CD8-positive, alpha-beta memory T cell (primary cell): ENCODE results near the gene SDC1. TPM values are rescaled to one million over a fixed set of nuclear protein-coding genes. Genes with fewer than 3 reads are reported as not detected.

Source experiments
- CTCF ChIA-PET: fragments of 350-600 bp; sonication (Branson Sonifier 250); formaldehyde crosslinking; loops from one replicate; lab custom pipeline; 2021; ENCODE audit warnings: antibody characterized with exemption; lab: Charles Lee
- POLR2A ChIA-PET: fragments of 350-600 bp; sonication (Branson Sonifier 250); formaldehyde crosslinking; loops from one replicate; lab custom pipeline; 2021; ENCODE audit warnings: antibody characterized with exemption; lab: Charles Lee
- DNase-seq, 5 donors: peaks; one replicate each; pipeline versions ENCODE4 v3.0.0 to v3.0.0-alpha.2; 2020 to 2022; ENCODE audit warnings: mixed read lengths in 1 of 5
- H3K27ac ChIP-seq: one replicate; pipeline ENCODE4 v1.7.0; 2013; ENCODE audit warnings: low read depth, mild to moderate bottlenecking, low read length, moderate library complexity
- H3K27me3 ChIP-seq: 2 replicates; pipeline ENCODE4 v1.7.0; 2013; ENCODE audit warnings: low read length, mild to moderate bottlenecking; ENCODE audit not compliant: insufficient read depth, poor library complexity, severe bottlenecking
- H3K36me3 ChIP-seq: 2 replicates; pipeline ENCODE4 v1.7.0; 2013; ENCODE audit warnings: mild to moderate bottlenecking, low read length, moderate library complexity; ENCODE audit not compliant: insufficient read depth
- H3K4me1 ChIP-seq: 2 replicates; pipeline ENCODE4 v1.7.0; 2013; ENCODE audit warnings: mild to moderate bottlenecking, low read length, moderate library complexity; ENCODE audit not compliant: insufficient read depth
- H3K4me3 ChIP-seq: 2 replicates; pipeline ENCODE4 v1.7.0; 2013; ENCODE audit warnings: mild to moderate bottlenecking, low read length
- H3K9me3 ChIP-seq: 2 replicates; pipeline ENCODE4 v1.7.0; 2013; ENCODE audit warnings: mild to moderate bottlenecking, low read length
- H3K27ac Mint-ChIP-seq, 8 donors: one replicate each; pipeline ENCODE4 v1.8.0; 2020 to 2021; ENCODE audit warnings: mixed read lengths in 8 of 8, mild to moderate bottlenecking in 6 of 8, inconsistent platforms in 3 of 8, moderate library complexity in 3 of 8
- H3K27me3 Mint-ChIP-seq, 2 donors: one replicate each; pipeline ENCODE4 v1.8.0; 2020 to 2021; ENCODE audit warnings: mixed read lengths in 2 of 2, mild to moderate bottlenecking in 1 of 2, moderate library complexity in 1 of 2
- H3K36me3 Mint-ChIP-seq, 3 donors: one replicate each; pipeline ENCODE4 v1.8.0; 2020 to 2021; ENCODE audit warnings: mixed read lengths in 3 of 3, inconsistent platforms in 1 of 3, mild to moderate bottlenecking in 1 of 3
- H3K4me1 Mint-ChIP-seq, 3 donors: one replicate each; pipeline ENCODE4 v1.8.0; 2020 to 2021; ENCODE audit warnings: mixed read lengths in 3 of 3, inconsistent platforms in 1 of 3, mild to moderate bottlenecking in 1 of 3
- H3K4me3 Mint-ChIP-seq, 7 donors: one replicate each; pipeline ENCODE4 v1.8.0; 2020 to 2021; ENCODE audit warnings: mixed read lengths in 7 of 7, mild to moderate bottlenecking in 6 of 7, moderate library complexity in 4 of 7, inconsistent platforms in 2 of 7
- H3K9me3 Mint-ChIP-seq, 5 donors: one replicate each; pipeline ENCODE4 v1.8.0; 2020 to 2022; ENCODE audit warnings: mixed read lengths in 5 of 5, mild to moderate bottlenecking in 3 of 5, moderate library complexity in 2 of 5, inconsistent platforms in 1 of 5
- polyA plus RNA-seq: library from polyadenylated mRNA; unstranded; fragments of 300-500 nt; fragmentation: Illumina TruSeq; gene quantifications from one replicate; pipeline ENCODE4 v1.2.3, GENCODE V29; 2021
- total RNA-seq, 2 experiments: library from RNA; stranded (reverse); gene quantifications; one replicate each; pipeline ENCODE4 v1.2.3, GENCODE V29; 2021

SDC1 gene
- total and polyA plus RNA-seq, 3 experiments from 2014 or later: 0.13 to 0.27 TPM; not detected in 1

GRCh38 chr2:20220806-20221554, 4.0 kb downstream of the SDC1 start:
- Histone ChIP-seq H3K27ac (no peak overlapping the region), H3K4me1 (no peaks in the 10 kb centered on the region), H3K4me3 (no peak overlapping the region), H3K27me3 (no peaks in the 10 kb centered on the region), H3K9me3 (no peaks in the 10 kb centered on the region), H3K36me3 (no peaks in the 10 kb centered on the region)
- CTCF ChIA-PET: interaction anchor here (0.8 kb wide), 1 partner anchor 169 kb away, joined by 3 read pairs; no protein-coding TSS in a partner anchor
- POLR2A ChIA-PET: no interaction called here
- no peak overlapping the region for H3K4me3 Mint-ChIP-seq
- DNase-seq: no peak
- no peak overlapping the region for H3K27ac Mint-ChIP-seq
- no peaks in the 10 kb centered on the region for H3K36me3 Mint-ChIP-seq
- peaks cover 25 to 43% of the 10 kb centered on the region in 2 donors for H3K27me3 Mint-ChIP-seq
- peaks cover 0 to 16% (median 4%) of the 10 kb centered on the region in 3 donors for H3K4me1 Mint-ChIP-seq
- H3K9me3 Mint-ChIP-seq: no peaks in the 10 kb centered on the region

GRCh38 chr2:20219763-20220380, 5.1 kb downstream of the SDC1 start:
- no peaks in the 10 kb centered on the region for H3K9me3 Mint-ChIP-seq
- Histone ChIP-seq H3K36me3 (no peaks in the 10 kb centered on the region), H3K27me3 (no peaks in the 10 kb centered on the region), H3K9me3 (no peaks in the 10 kb centered on the region), H3K27ac (no peak overlapping the region), H3K4me1 (no peaks in the 10 kb centered on the region), H3K4me3 (no peak overlapping the region)
- H3K27me3 Mint-ChIP-seq: peaks cover 25 to 38% of the 10 kb centered on the region in 2 donors
- peaks cover 0 to 12% (median 4%) of the 10 kb centered on the region in 3 donors for H3K4me1 Mint-ChIP-seq
- H3K4me3 Mint-ChIP-seq: no peak overlapping the region
- H3K36me3 Mint-ChIP-seq: no peaks in the 10 kb centered on the region
- H3K27ac Mint-ChIP-seq: no peak overlapping the region
- ChIA-PET CTCF (no interaction called here), POLR2A (no interaction called here)
- DNase-seq: no peak

- Histone ChIP-seq H3K4me3 (no peak overlapping the region), H3K9me3 (no peaks in the 10 kb centered on the region), H3K27me3 (no peaks in the 10 kb centered on the region), H3K36me3 (no peaks in the 10 kb centered on the region), H3K4me1 (no peaks in the 10 kb centered on the region), H3K27ac (no peak overlapping the region)
- no peak overlapping the region for H3K4me3 Mint-ChIP-seq
- H3K36me3 Mint-ChIP-seq: no peaks in the 10 kb centered on the region
- DNase-seq: peak in 1 of 5 donors; percentile 33
- ChIA-PET POLR2A (no interaction called here), CTCF (no interaction called here)
- no peak overlapping the region for H3K27ac Mint-ChIP-seq
- peaks cover 25 to 38% of the 10 kb centered on the region in 2 donors for H3K27me3 Mint-ChIP-seq
- no peaks in the 10 kb centered on the region for H3K9me3 Mint-ChIP-seq
- peaks cover 0 to 12% (median 4%) of the 10 kb centered on the region in 3 donors for H3K4me1 Mint-ChIP-seq
Observed at GRCh38 chr2:20218331-20219320, 6.3 kb downstream of the SDC1 start.

GRCh38 chr2:20217041-20217970, 7.6 kb downstream of the SDC1 start:
- Histone ChIP-seq H3K4me1 (no peaks in the 10 kb centered on the region), H3K9me3 (no peaks in the 10 kb centered on the region), H3K4me3 (no peak overlapping the region), H3K36me3 (no peaks in the 10 kb centered on the region), H3K27me3 (no peaks in the 10 kb centered on the region), H3K27ac (no peak overlapping the region)
- H3K9me3 Mint-ChIP-seq: no peaks in the 10 kb centered on the region
- POLR2A ChIA-PET: no interaction called here
- CTCF ChIA-PET: no interaction called here
- H3K4me3 Mint-ChIP-seq: no peak overlapping the region
- peak overlapping the region in 1 of 8 donors; percentile 26 for H3K27ac Mint-ChIP-seq
- DNase-seq: peak in 1 of 5 donors; percentile 33
- peaks cover 16 to 29% of the 10 kb centered on the region in 2 donors for H3K27me3 Mint-ChIP-seq
- H3K4me1 Mint-ChIP-seq: peaks cover 0 to 3% (median 0%) of the 10 kb centered on the region in 3 donors
- H3K36me3 Mint-ChIP-seq: no peaks in the 10 kb centered on the region

DNA sequence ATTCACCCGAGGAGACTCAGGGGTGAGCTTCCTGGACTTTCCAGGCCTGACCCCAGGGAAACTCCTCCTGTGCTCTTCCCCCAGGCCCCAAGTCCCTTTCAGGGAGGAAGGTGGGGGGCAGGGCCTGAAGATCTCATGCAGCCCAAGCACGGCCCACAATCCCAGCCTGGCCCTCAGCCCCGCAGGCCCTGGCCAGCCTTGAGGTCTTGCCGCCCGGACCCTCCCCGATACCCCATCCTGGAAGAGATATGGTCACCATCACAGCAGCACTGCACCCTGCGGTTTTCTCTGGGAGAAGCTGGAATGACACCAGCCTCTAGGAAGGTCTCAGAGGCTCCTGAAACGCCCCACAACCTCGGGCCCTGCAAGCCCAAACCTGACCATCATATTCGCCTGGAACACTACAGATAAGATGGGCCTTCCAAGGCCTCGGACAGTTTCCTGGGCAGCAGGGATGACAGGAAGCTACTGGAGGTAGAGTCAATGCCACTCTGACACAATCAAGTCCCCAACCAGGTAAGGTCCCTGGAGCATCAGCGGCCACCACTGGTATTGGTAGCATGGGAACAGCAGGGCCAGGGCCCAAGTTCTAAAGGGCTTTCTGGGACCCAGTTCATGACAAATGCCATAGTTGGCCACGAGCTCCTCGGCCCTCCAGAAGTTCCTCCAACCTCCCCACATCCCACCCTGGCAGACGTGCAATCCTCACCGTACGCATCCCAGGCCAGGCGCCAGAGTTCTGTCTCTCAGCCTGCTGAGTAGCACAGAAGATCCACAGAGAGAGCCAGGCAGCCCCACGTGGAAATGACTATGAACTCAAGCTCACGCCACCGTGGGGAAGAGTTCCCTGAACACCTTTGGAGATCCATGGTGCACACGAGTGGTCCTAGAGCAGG, 8.6 kb downstream of the SDC1 start:
- DNase-seq: peak in 1 of 5 donors; percentile 32
- CTCF ChIA-PET: no interaction called here
- Histone ChIP-seq H3K27me3 (no peaks in the 10 kb centered on the region), H3K4me1 (no peaks in the 10 kb centered on the region), H3K9me3 (no peaks in the 10 kb centered on the region), H3K4me3 (no peak overlapping the region), H3K27ac (no peak overlapping the region), H3K36me3 (no peaks in the 10 kb centered on the region)
- peaks cover 11 to 20% of the 10 kb centered on the region in 2 donors for H3K27me3 Mint-ChIP-seq
- POLR2A ChIA-PET: no interaction called here
- H3K4me3 Mint-ChIP-seq: no peak overlapping the region
- H3K4me1 Mint-ChIP-seq: no peaks in the 10 kb centered on the region
- H3K27ac Mint-ChIP-seq: peak overlapping the region in 1 of 8 donors; percentile 79
- no peaks in the 10 kb centered on the region for H3K9me3 Mint-ChIP-seq
- no peaks in the 10 kb centered on the region for H3K36me3 Mint-ChIP-seq

DNA sequence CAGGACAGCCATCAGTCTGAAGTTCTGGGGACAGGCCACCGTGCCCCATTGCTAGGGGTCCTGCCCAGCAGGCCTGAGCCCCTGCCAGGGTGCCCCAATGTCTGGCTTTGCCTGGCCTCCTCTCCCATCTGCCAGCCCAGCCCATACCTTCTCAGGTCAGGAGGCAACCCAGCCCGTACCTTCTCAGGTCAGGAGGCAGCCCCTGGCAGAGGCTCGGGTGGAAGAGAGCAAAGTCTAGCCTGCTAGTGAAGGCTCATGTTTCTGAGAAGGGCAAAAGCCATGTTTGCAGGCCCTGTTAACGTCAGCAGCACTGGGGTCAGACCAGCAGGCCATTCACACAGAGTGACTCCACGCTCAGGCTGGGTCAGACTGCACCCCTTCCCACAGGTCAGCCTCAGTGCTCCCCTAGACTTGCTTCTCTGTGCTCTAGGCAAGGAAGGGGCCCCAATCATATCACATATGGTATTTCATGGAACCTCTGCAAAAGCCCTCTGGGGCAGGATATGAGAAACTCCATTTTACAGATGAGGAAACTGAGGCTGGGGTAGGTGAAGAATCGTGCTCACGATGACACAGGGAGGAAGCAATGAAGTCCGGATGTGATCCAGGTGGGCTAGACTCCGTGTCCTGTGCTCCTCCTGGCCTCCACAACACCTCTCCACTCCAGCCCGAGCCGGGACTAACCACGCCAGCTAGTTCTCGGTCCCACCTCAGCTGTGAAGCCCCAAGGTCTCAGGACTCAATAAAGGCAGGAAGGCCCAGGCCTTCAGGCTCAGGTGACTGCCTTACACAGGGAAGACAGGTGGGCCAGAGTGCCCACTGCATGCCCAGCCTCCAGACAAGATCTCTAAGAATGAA, 9.5 kb downstream of the SDC1 start:
- H3K4me1 ChIP-seq: no peaks in the 10 kb centered on the region

More for the DNA sequence above, 9.5 kb downstream of the SDC1 start:
- Mint-ChIP-seq H3K4me1 (no peaks in the 10 kb centered on the region), H3K36me3 (no peaks in the 10 kb centered on the region), H3K27ac (no peak overlapping the region), H3K4me3 (no peak overlapping the region), H3K9me3 (no peaks in the 10 kb centered on the region), H3K27me3 (peaks cover 9 to 13% of the 10 kb centered on the region in 2 donors)
- ChIA-PET CTCF (no interaction called here), POLR2A (no interaction called here)
- Histone ChIP-seq H3K4me3 (no peak overlapping the region), H3K27ac (no peak overlapping the region), H3K36me3 (no peaks in the 10 kb centered on the region), H3K27me3 (no peaks in the 10 kb centered on the region), H3K9me3 (no peaks in the 10 kb centered on the region)
- peak in 1 of 5 donors; percentile 26 for DNase-seq
